PC-3 (cell line): Measurements from ENCODE around the gene ALG5. TPM values are rescaled to one million over a fixed set of nuclear protein-coding genes. Genes with fewer than 3 reads are reported as not detected.

Experiments
- ATAC-seq: fragments of 200-7000 bp; cut with Tn5 transposase; 2 replicates; pipeline ENCODE4 v1.9.1; 2020; ENCODE audit warnings: mild to moderate bottlenecking, moderate library complexity
- BruUV-seq: library from RNA; stranded (reverse); fragments of 400-500 nt; replicated peaks from 2 replicates; lab custom pipeline; 2021; lab: Mats Ljungman, UMichigan
- CTCF ChIA-PET: fragments of 300-600 bp; sonication (Branson Sonifier 250); formaldehyde crosslinking; loops from one replicate; lab custom pipeline; 2022; ENCODE audit warnings: antibody characterized with exemption; lab: Charles Lee
- POLR2A ChIA-PET: fragments of 300-600 bp; sonication (Branson Sonifier 250); formaldehyde crosslinking; loops from one replicate; lab custom pipeline; 2022; ENCODE audit warnings: antibody characterized with exemption; ENCODE audit not compliant: unreplicated experiment; lab: Charles Lee
- DNase-seq: peaks from one replicate; pipeline ENCODE4 v3.0.0-alpha.2; 2015
- H2AFZ ChIP-seq: fragments of 300-600 bp; sonication (generic); 2 replicates; pipeline ENCODE4 v1.6.0; 2016; ENCODE audit warnings: antibody characterized with exemption, low read length
- H3F3A ChIP-seq: fragments of 300-600 bp; sonication (generic); one replicate; pipeline ENCODE4 v1.6.0; 2017; ENCODE audit warnings: antibody characterized with exemption, low read length, control low read depth, mild to moderate bottlenecking; ENCODE audit not compliant: unreplicated experiment
- H3K27ac ChIP-seq: fragments of 300-600 bp; sonication (generic); 2 replicates; pipeline ENCODE4 v1.5.1; 2016; ENCODE audit warnings: mild to moderate bottlenecking, low read length
- H3K27me3 ChIP-seq: fragments of 300-600 bp; sonication (generic); 2 replicates; pipeline ENCODE4 v1.6.1; 2016; ENCODE audit warnings: low read length, mixed read lengths
- H3K36me3 ChIP-seq: fragments of 300-600 bp; sonication (generic); 2 replicates; pipeline ENCODE4 v1.6.1; 2016; ENCODE audit warnings: low read depth, mixed run types, low read length, mixed read lengths
- H3K4me1 ChIP-seq: fragments of 300-600 bp; sonication (generic); 2 replicates; pipeline ENCODE4 v1.5.1; 2016; ENCODE audit warnings: low read length; ENCODE audit not compliant: insufficient read depth
- H3K4me2 ChIP-seq: fragments of 300-600 bp; sonication (generic); 2 replicates; pipeline ENCODE4 v1.6.0; 2016; ENCODE audit warnings: low read length
- H3K4me3 ChIP-seq: fragments of 300-600 bp; sonication (generic); 2 replicates; pipeline ENCODE4 v1.5.1; 2016; ENCODE audit warnings: mild to moderate bottlenecking, low read length, mixed read lengths
- H3K79me2 ChIP-seq: fragments of 300-600 bp; sonication (generic); 2 replicates; pipeline ENCODE4 v1.6.1; 2017; ENCODE audit warnings: low read length, mixed read lengths
- H3K9ac ChIP-seq: fragments of 300-600 bp; sonication (generic); 2 replicates; pipeline ENCODE4 v1.6.0; 2016; ENCODE audit warnings: mild to moderate bottlenecking, low read length
- H3K9me2 ChIP-seq: fragments of 300-600 bp; sonication (generic); replicated peaks from 2 replicates; pipeline ENCODE4 v1.6.1; 2016; ENCODE audit warnings: mixed run types, low read length, mixed read lengths
- H3K9me3 ChIP-seq: fragments of 300-600 bp; sonication (generic); 2 replicates; pipeline ENCODE4 v1.6.1; 2016; ENCODE audit warnings: low read length, mixed read lengths
- H4K20me1 ChIP-seq: fragments of 300-600 bp; sonication (generic); 2 replicates; pipeline ENCODE4 v1.6.1; 2016; ENCODE audit warnings: low read length, mixed read lengths
- EZH2 ChIP-seq: fragments of 300-600 bp; sonication (generic); IDR thresholded peaks from one replicate; pipeline ENCODE4 v1.6.1; 2017; ENCODE audit warnings: antibody characterized with exemption, mild to moderate bottlenecking, low read length; ENCODE audit not compliant: unreplicated experiment
- EZH2phosphoT487 ChIP-seq: fragments of 300-600 bp; sonication (generic); IDR thresholded peaks from 2 replicates; pipeline ENCODE4 v1.6.1; 2018; ENCODE audit warnings: mild to moderate bottlenecking, antibody characterized with exemption, low read length, borderline replicate concordance
- intact Hi-C: fragments of 100-400 bp; cut with micrococcal nuclease; formaldehyde crosslinking; loops from 2 replicates; pipeline ENCODE4 v1.9.0; 2023
- total RNA-seq: library from RNA; depleted of rRNA; stranded (reverse); fragments of >200 nt; gene quantifications from 2 replicates; pipeline ENCODE4 v1.2.3, GENCODE V29; 2014
- TF ChIP-seq, protein P1 (sequence below): fragments of 300-600 bp; sonication (generic); conservative IDR thresholded peaks from 2 replicates; pipeline ENCODE4 v1.5.1; 2017; ENCODE audit warnings: antibody characterized with exemption, low read depth, mild to moderate bottlenecking, low read length

ALG5 gene
- total RNA-seq, 1 experiment from 2014 or later: 19.7 TPM

DNA sequence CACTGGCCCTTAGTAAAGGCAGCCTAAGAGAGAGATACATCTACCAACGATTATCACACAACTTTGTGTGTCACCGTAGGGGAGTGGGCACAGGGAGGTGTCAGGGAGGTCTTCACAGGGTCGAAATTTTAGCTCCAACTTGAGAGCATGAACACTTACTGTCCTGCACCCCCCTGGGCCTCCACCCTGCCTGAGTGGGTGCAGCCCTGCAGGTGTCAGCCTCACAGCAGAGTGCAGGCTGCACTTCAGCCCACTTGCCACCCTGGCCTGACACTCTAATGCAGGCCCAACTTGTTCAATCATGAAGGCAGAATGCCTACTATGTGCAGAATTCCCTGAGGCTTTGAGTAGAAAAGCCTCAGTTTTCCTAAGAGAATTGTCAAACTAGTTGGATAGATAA, 75.1 kb downstream of the ALG5 start:
- CTCF ChIA-PET: no interaction called here
- BruUV-seq: no TSS peak

DNA sequence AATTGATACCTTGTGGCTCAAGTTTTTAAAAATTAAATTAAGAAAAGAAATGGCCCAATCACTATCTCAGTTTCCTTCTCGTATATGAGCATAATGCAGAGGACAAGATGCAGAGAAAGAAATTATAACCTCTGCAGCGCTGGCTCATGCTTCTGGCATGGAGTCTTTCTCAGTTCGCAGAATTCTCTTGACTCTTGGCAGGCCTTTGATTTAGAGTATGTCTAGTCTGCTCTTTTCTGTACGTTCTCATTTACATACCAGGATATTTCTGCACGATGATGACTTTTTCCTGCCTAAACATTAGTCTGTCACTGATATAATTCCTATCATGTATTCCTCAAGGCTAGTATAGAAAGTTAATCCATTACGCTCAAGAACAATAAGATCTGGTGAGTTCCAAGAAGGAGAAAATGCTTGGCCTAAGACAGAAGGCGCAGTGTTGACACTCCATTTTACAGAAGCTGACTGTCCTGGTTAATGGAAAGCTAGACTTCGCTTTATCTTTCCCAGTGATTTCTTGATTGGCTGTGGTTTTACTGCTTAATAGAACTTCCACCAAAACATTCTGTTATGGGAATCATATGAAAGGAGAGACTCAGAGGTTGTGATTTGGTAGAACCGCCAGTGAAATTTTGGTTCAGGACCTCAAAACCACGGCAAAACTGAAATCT, 77.4 kb downstream of the ALG5 start:
- Histone ChIP-seq H3K9me3 (no peaks in the 10 kb centered on the region), H3K27me3 (no peaks in the 10 kb centered on the region; the same call in 1 of the 2 replicates), H3K9ac (no peak overlapping the region), H2AFZ (no peak overlapping the region), H3K79me2 (no peaks in the 10 kb centered on the region), H3K27ac (no peak overlapping the region), H3K36me3 (no peaks in the 10 kb centered on the region), H3F3A (no peaks in the 10 kb centered on the region), H3K4me1 (peaks cover 4% of the 10 kb centered on the region; the same call in 1 of the 2 replicates), H3K4me2 (no peak overlapping the region), H3K4me3 (no peak overlapping the region), H3K9me2 (no peaks in the 10 kb centered on the region), H4K20me1 (no peaks in the 10 kb centered on the region)
- intact Hi-C loops: no loop called here
- no TSS peak for BruUV-seq
- no peak for DNase-seq
- ChIA-PET POLR2A (no interaction called here), CTCF (no interaction called here)
- ATAC-seq: no peak
- TF ChIP-seq, protein P1, sequence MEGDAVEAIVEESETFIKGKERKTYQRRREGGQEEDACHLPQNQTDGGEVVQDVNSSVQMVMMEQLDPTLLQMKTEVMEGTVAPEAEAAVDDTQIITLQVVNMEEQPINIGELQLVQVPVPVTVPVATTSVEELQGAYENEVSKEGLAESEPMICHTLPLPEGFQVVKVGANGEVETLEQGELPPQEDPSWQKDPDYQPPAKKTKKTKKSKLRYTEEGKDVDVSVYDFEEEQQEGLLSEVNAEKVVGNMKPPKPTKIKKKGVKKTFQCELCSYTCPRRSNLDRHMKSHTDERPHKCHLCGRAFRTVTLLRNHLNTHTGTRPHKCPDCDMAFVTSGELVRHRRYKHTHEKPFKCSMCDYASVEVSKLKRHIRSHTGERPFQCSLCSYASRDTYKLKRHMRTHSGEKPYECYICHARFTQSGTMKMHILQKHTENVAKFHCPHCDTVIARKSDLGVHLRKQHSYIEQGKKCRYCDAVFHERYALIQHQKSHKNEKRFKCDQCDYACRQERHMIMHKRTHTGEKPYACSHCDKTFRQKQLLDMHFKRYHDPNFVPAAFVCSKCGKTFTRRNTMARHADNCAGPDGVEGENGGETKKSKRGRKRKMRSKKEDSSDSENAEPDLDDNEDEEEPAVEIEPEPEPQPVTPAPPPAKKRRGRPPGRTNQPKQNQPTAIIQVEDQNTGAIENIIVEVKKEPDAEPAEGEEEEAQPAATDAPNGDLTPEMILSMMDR: no peak
- TF ChIP-seq EZH2 (no peak), EZH2phosphoT487 (no peak)

More for the DNA sequence above, 75.1 kb downstream of the ALG5 start:
- Histone ChIP-seq H3K27me3 (no peaks in the 10 kb centered on the region), H3K9me2 (no peaks in the 10 kb centered on the region), H3F3A (no peaks in the 10 kb centered on the region), H4K20me1 (no peaks in the 10 kb centered on the region), H2AFZ (no peak overlapping the region), H3K4me2 (no peak overlapping the region), H3K27ac (no peak overlapping the region), H3K79me2 (no peaks in the 10 kb centered on the region), H3K9ac (no peak overlapping the region), H3K4me3 (no peak overlapping the region), H3K4me1 (peaks cover under 1% of the 10 kb centered on the region; the same call in 1 of the 2 replicates), H3K9me3 (no peaks in the 10 kb centered on the region), H3K36me3 (no peaks in the 10 kb centered on the region)
- DNase-seq: no peak
- ATAC-seq: no peak
- intact Hi-C loops: no loop called here
- POLR2A ChIA-PET: no interaction called here
- TF ChIP-seq EZH2: no peak
- TF ChIP-seq, protein P1: no peak
- TF ChIP-seq EZH2phosphoT487: no peak

DNA sequence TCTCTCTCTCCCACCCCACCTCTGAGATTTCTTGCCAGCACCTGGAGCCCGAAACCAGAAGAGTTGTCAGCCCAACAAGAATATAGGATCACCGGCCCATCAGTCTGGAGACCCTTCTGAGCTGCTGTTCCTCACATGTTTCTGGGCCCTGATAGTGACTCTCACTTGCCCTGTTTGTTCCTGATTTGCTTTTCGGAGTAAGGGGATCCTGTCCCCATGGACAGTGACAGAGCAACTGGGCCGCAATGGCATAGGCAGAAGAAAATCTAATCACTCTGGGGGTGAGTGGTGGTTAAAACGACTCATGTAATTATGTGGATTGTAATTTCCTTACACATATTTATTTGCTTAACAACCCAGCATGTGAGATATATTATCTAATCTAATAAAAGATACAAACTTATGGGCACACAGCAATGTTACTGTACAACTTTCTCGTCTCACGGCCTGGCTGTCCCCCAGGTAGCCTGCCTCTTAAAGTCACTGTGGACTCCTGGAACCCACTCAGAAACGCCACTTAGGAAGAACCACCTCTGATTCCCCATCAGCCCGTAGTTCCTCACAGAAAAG, 78.4 kb downstream of the ALG5 start:
- Histone ChIP-seq H3K4me3 (peak overlapping the region; percentile 46), H3K9ac (no peak overlapping the region), H3K27me3 (no peaks in the 10 kb centered on the region; the same call in 1 of the 2 replicates), H3K4me1 (peaks cover 4% of the 10 kb centered on the region; the same call in 1 of the 2 replicates), H3K79me2 (no peaks in the 10 kb centered on the region), H2AFZ (peak overlapping the region; percentile 54), H4K20me1 (no peaks in the 10 kb centered on the region), H3K9me2 (no peaks in the 10 kb centered on the region), H3K9me3 (no peaks in the 10 kb centered on the region), H3K4me2 (peak overlapping the region; percentile 65), H3F3A (no peaks in the 10 kb centered on the region), H3K36me3 (no peaks in the 10 kb centered on the region), H3K27ac (no peak overlapping the region)
- DNase-seq (no peak), ATAC-seq (no peak)
- no TSS peak for BruUV-seq
- ChIA-PET CTCF (no interaction called here), POLR2A (no interaction called here)
- intact Hi-C loops: no loop called here
- TF ChIP-seq, protein P1: no peak
- no peak for TF ChIP-seq EZH2
